CD4-positive, alpha-beta T cell (primary cell): ENCODE results near the gene SLC39A5. TPM values are rescaled to one million over a fixed set of nuclear protein-coding genes. Genes with fewer than 3 reads are reported as not detected.
A peak's percentile ranks its signal among the peaks of the same experiment; 100 is the strongest.

Experiments
- ATAC-seq: fragments of 200-7000 bp; cut with Tn5 transposase; one replicate; pipeline ENCODE4 v1.10.0; 2022; ENCODE audit warnings: mild to moderate bottlenecking; ENCODE audit not compliant: poor library complexity
- CTCF ChIA-PET: fragments of 350-600 bp; sonication (Branson Sonifier 250); formaldehyde crosslinking; loops from one replicate; lab custom pipeline; 2021; ENCODE audit warnings: antibody characterized with exemption, inconsistent platforms; lab: Charles Lee
- POLR2A ChIA-PET: fragments of 350-600 bp; sonication (Branson Sonifier 250); formaldehyde crosslinking; loops from one replicate; lab custom pipeline; 2021; ENCODE audit warnings: antibody characterized with exemption, inconsistent platforms; lab: Charles Lee
- DNase-seq, 14 experiments: peaks; one replicate each; pipeline ENCODE4 v3.0.0-alpha.2; 2013 to 2020; ENCODE audit warnings: mixed read lengths in 2 of 14
- H3K27ac ChIP-seq, 2 donors: one replicate each; pipeline versions ENCODE4 v1.5.1 to v1.7.0; 2013; ENCODE audit warnings: low read length in 2 of 2, low read depth in 1 of 2, mild to moderate bottlenecking in 1 of 2
- H3K27me3 ChIP-seq, 2 experiments: 1 replicate in 1 of 2; 2 replicates in 1 of 2; pipeline versions ENCODE4 v1.6.1 to v1.7.0; 2013; ENCODE audit warnings: low read length in 2 of 2, control low read depth in 1 of 2, mild to moderate bottlenecking in 1 of 2, moderate library complexity in 1 of 2; ENCODE audit not compliant: insufficient read depth in 2 of 2, control insufficient read depth in 1 of 2
- H3K36me3 ChIP-seq: one replicate; pipeline ENCODE4 v1.6.1; 2013; ENCODE audit warnings: low read length, control low read depth; ENCODE audit not compliant: insufficient read depth
- H3K4me1 ChIP-seq: one replicate; pipeline ENCODE4 v1.6.1; 2013; ENCODE audit warnings: low read length, control low read depth; ENCODE audit not compliant: insufficient read depth
- H3K4me3 ChIP-seq: one replicate; pipeline ENCODE4 v1.5.1; 2013; ENCODE audit warnings: mild to moderate bottlenecking, low read length, moderate library complexity
- H3K9me3 ChIP-seq, 2 experiments: 1 replicate in 1 of 2; 2 replicates in 1 of 2; pipeline versions ENCODE4 v1.6.1 to v1.7.0; 2013; ENCODE audit warnings: low read length in 2 of 2, mild to moderate bottlenecking in 2 of 2, control low read depth in 1 of 2, moderate library complexity in 1 of 2; ENCODE audit not compliant: control insufficient read depth in 1 of 2, insufficient read depth in 1 of 2
- H3K27ac Mint-ChIP-seq: one replicate; pipeline ENCODE4 v1.8.0; 2020; ENCODE audit warnings: mixed read lengths
- H3K27me3 Mint-ChIP-seq: one replicate; pipeline ENCODE4 v1.8.0; 2021; ENCODE audit warnings: mixed read lengths
- H3K36me3 Mint-ChIP-seq: one replicate; pipeline ENCODE4 v1.8.0; 2021; ENCODE audit warnings: low read depth, mixed read lengths
- H3K4me1 Mint-ChIP-seq: one replicate; pipeline ENCODE4 v1.8.0; 2021; ENCODE audit warnings: low read depth, mixed read lengths
- H3K4me3 Mint-ChIP-seq: one replicate; pipeline ENCODE4 v1.8.0; 2020; ENCODE audit warnings: mild to moderate bottlenecking, mixed read lengths
- H3K9me3 Mint-ChIP-seq: one replicate; pipeline ENCODE4 v1.8.0; 2020; ENCODE audit warnings: mixed read lengths
- CTCF ChIP-seq: fragments of 200-600 bp; IDR thresholded peaks from one replicate; pipeline ENCODE4 v1.8.0; 2022; ENCODE audit warnings: antibody characterized with exemption, mild to moderate bottlenecking
- intact Hi-C, 2 experiments: fragments of 100-400 bp; cut with DNase I in 1 of 2; cut with micrococcal nuclease in 1 of 2; formaldehyde crosslinking; loops; one replicate each; pipeline versions ENCODE4 v1.15.1 to v1.9.0; 2023 to 2025; cut with DNase I, micrococcal nuclease
- total RNA-seq, 174 experiments: library from RNA in 2 of 174; stranded (reverse) in 2 of 174; gene quantifications; one replicate each; pipeline ENCODE4 v1.2.3 and lab custom pipeline; 2021 to 2026

The SLC39A5 gene
- total RNA-seq, 2 experiments from 2014 or later = 0.33 TPM; not detected in 1

GRCh38 chr12:56257491-56258067 is 27.7 kb downstream of the SLC39A5 start:
- DNase-seq (peak in 2 of 14 experiments; percentile 4 to 5), ATAC-seq (peak; percentile 10)
- peak overlapping the region; percentile 39 for H3K27ac Mint-ChIP-seq
- H3K27me3 ChIP-seq = no peaks in the 10 kb centered on the region
- peaks cover 20% of the 10 kb centered on the region for H3K4me1 Mint-ChIP-seq
- no peaks in the 10 kb centered on the region for H3K27me3 Mint-ChIP-seq
- TF ChIP-seq CTCF = no peak
- H3K4me1 ChIP-seq = peaks cover 27% of the 10 kb centered on the region
- no peaks in the 10 kb centered on the region for H3K9me3 ChIP-seq
- ChIA-PET CTCF (interaction anchor here (0.7 to 1.7 kb wide), 18 partner anchors 8 to 440 kb away, joined by 3 to 20 read pairs (median 4); partner anchors contain the start of genes COQ10A, CS, ESYT1 and ORMDL2), POLR2A (interaction anchor here (0.9 to 2.7 kb wide), 10 partner anchors 9 to 231 kb away, joined by 3 to 19 read pairs (median 4); partner anchors contain the start of genes COQ10A, GLS2, PA2G4 and PAN2)
- H3K36me3 Mint-ChIP-seq = peaks cover 38% of the 10 kb centered on the region
- intact Hi-C loops = loop anchor here (1.0 to 5.0 kb wide), 8 partner anchors 33 to 215 kb away; partner anchors contain the start of genes NABP2 (in 2 of the 2), ZC3H10 (in 2 of the 2), RNF41 (in 1 of the 2) and RPS26 (in 1 of the 2)
- peak overlapping the region; percentile 70 for H3K4me3 ChIP-seq
- H3K4me3 Mint-ChIP-seq = peak overlapping the region; percentile 87
- H3K9me3 Mint-ChIP-seq = no peaks in the 10 kb centered on the region
- peaks cover 44% of the 10 kb centered on the region for H3K36me3 ChIP-seq
- H3K27ac ChIP-seq = no peak overlapping the region

- H3K27me3 ChIP-seq = no peaks in the 10 kb centered on the region
- Mint-ChIP-seq H3K27me3 (no peaks in the 10 kb centered on the region), H3K9me3 (no peaks in the 10 kb centered on the region), H3K36me3 (peaks cover 31% of the 10 kb centered on the region), H3K4me3 (peak within 1 kb of the TSS; percentile 98), H3K27ac (peak within 1 kb of the TSS; percentile 77), H3K4me1 (peaks cover 20% of the 10 kb centered on the region)
- DNase-seq (peak; percentile 59 to 94 (median 75)), ATAC-seq (peak; percentile 94)
- ChIA-PET CTCF (interaction anchor here (0.7 to 1.7 kb wide), 21 partner anchors 8 to 441 kb away, joined by 3 to 20 read pairs (median 4); partner anchors contain the start of genes COQ10A, CS, ESYT1 and ORMDL2), POLR2A (interaction anchor here (0.6 to 2.7 kb wide), 13 partner anchors 9 to 230 kb away, joined by 3 to 19 read pairs (median 4); partner anchors contain the start of genes CNPY2, COQ10A, GLS2 and PA2G4)
- H3K4me1 ChIP-seq = peaks cover 27% of the 10 kb centered on the region
- peak within 1 kb of the TSS; percentile 31 to 58 for H3K27ac ChIP-seq
- no peaks in the 10 kb centered on the region for H3K9me3 ChIP-seq
- peak; percentile 26 for TF ChIP-seq CTCF
- peaks cover 37% of the 10 kb centered on the region for H3K36me3 ChIP-seq
- intact Hi-C loops = loop anchor here (1.0 to 5.0 kb wide), 6 partner anchors 36 to 216 kb away; partner anchors contain the start of genes ZC3H10 (in 2 of the 2), NABP2 (in 1 of the 2), RNF41 (in 1 of the 2) and RPS26 (in 1 of the 2)
- peak within 1 kb of the TSS; percentile 96 for H3K4me3 ChIP-seq
These were observed 28.4 kb downstream of the SLC39A5 start, which contains the start of gene ANKRD52 for GRCh38 chr12:56258068-56258819. Gene ANKRD52, minus strand, starts transcription at chr12:56258384. Its CDS starts 115 bp downstream, at chr12:56258269.

- no peak for TF ChIP-seq CTCF
- intact Hi-C loops = loop anchor here (1.0 to 5.0 kb wide), 6 partner anchors 37 to 217 kb away; partner anchors contain the start of genes ZC3H10 (in 2 of the 2), NABP2 (in 1 of the 2), RNF41 (in 1 of the 2) and RPS26 (in 1 of the 2)
- H3K27ac ChIP-seq = peak overlapping the region; percentile 31 to 58
- no peaks in the 10 kb centered on the region for H3K9me3 ChIP-seq
- ATAC-seq (peak; percentile 16), DNase-seq (no peak)
- H3K4me3 ChIP-seq = peak overlapping the region; percentile 96
- POLR2A ChIA-PET = interaction anchor here (0.6 to 2.7 kb wide), 10 partner anchors 8 to 261 kb away, joined by 3 to 19 read pairs (median 6); partner anchors contain the start of genes CNPY2, COQ10A, PA2G4 and RNF41
- Mint-ChIP-seq H3K9me3 (no peaks in the 10 kb centered on the region), H3K4me3 (peak overlapping the region; percentile 98), H3K4me1 (peaks cover 20% of the 10 kb centered on the region), H3K36me3 (peaks cover 26% of the 10 kb centered on the region), H3K27ac (peak overlapping the region; percentile 77), H3K27me3 (no peaks in the 10 kb centered on the region)
- CTCF ChIA-PET = interaction anchor here (0.8 to 1.7 kb wide), 16 partner anchors 8 to 151 kb away, joined by 3 to 20 read pairs (median 4); partner anchors contain the start of genes COQ10A, CS, PAN2 and RNF41
- peaks cover 32% of the 10 kb centered on the region for H3K36me3 ChIP-seq
- H3K27me3 ChIP-seq = no peaks in the 10 kb centered on the region
- peaks cover 27% of the 10 kb centered on the region for H3K4me1 ChIP-seq
These were observed 29.0 kb downstream of the SLC39A5 start for GRCh38 chr12:56258820-56259183.
